HepG2 (cell line): Measurements from ENCODE around the gene RSAD2.

Experiments used
- CTCF ChIP-seq: sonication (generic); formaldehyde crosslinking; IDR thresholded peaks from 2 replicates; pipeline ENCODE4 v1.5.0; 2020; ENCODE audit warnings: mild to moderate bottlenecking, missing genetic modification reagents, moderate library complexity
- JUN ChIP-seq: sonication (generic); formaldehyde crosslinking; IDR thresholded peaks from 2 replicates; pipeline ENCODE4 v1.4.0; 2020; ENCODE audit warnings: mild to moderate bottlenecking, missing genetic modification reagents
- MTA1 ChIP-seq: sonication (generic); formaldehyde crosslinking; IDR thresholded peaks from 2 replicates; pipeline ENCODE4 v1.4.0; 2020; ENCODE audit warnings: missing genetic modification reagents, mild to moderate bottlenecking, borderline replicate concordance
- NCOA1 ChIP-seq: sonication (generic); formaldehyde crosslinking; IDR thresholded peaks from 2 replicates; pipeline ENCODE4 v1.9.0; 2021; ENCODE audit warnings: missing genetic modification reagents
- USF2 ChIP-seq, 2 experiments: sonication (generic) in 1 of 2; formaldehyde crosslinking in 1 of 2; IDR thresholded peaks; 2 replicates each; pipeline versions ENCODE4 v1.5.1 to v1.6.1; 2011 to 2020; ENCODE audit warnings: borderline replicate concordance in 1 of 2, low read depth in 1 of 2, low read length in 1 of 2, mild to moderate bottlenecking in 1 of 2, missing genetic modification reagents in 1 of 2, moderate library complexity in 1 of 2
- ZBTB49 ChIP-seq: sonication (generic); formaldehyde crosslinking; IDR thresholded peaks from 2 replicates; pipeline ENCODE4 v1.4.0; 2020; ENCODE audit warnings: missing genetic modification reagents, borderline replicate concordance
- ZHX1 ChIP-seq: sonication (generic); formaldehyde crosslinking; IDR thresholded peaks from 2 replicates; pipeline ENCODE4 v1.8.1; 2022; ENCODE audit warnings: low read depth, mild to moderate bottlenecking, missing genetic modification reagents
- ZNF549 ChIP-seq: sonication (generic); formaldehyde crosslinking; IDR thresholded peaks from 2 replicates; pipeline ENCODE4 v1.5.0; 2020; ENCODE audit warnings: missing genetic modification reagents
- ZNF552 ChIP-seq: sonication (generic); formaldehyde crosslinking; IDR thresholded peaks from 2 replicates; pipeline ENCODE4 v1.9.0; 2022; ENCODE audit warnings: missing genetic modification reagents, mild to moderate bottlenecking, borderline replicate concordance
- ZNF792 ChIP-seq: IDR thresholded peaks from 2 replicates; pipeline ENCODE4 v1.6.1; 2016

- TF ChIP-seq ZBTB49 (CRISPR knock-in tag) (no peak), MTA1 (CRISPR knock-in tag) (no peak), ZNF549 (no peak), ZNF552 (CRISPR knock-in tag) (no peak), ZHX1 (CRISPR knock-in tag) (no peak), CTCF (CRISPR knock-in tag) (peak; percentile 73), JUN (CRISPR knock-in tag) (no peak), USF2 (IDR thresholded peaks at IDR 0.05; ENCODE audit: low read depth, low read length) (no peak), USF2 (CRISPR knock-in tag; IDR thresholded peaks at IDR 0.05; ENCODE audit: borderline replicate concordance) (no peak), NCOA1 (CRISPR knock-in tag) (no peak), ZNF792 (CRISPR knock-in tag) (no peak)
Measured at GRCh38 chr2:6896930-6897759, 19.6 kb downstream of the RSAD2 start.
